ENCODE data around the gene GGT5.

The GGT5 gene

DNA sequence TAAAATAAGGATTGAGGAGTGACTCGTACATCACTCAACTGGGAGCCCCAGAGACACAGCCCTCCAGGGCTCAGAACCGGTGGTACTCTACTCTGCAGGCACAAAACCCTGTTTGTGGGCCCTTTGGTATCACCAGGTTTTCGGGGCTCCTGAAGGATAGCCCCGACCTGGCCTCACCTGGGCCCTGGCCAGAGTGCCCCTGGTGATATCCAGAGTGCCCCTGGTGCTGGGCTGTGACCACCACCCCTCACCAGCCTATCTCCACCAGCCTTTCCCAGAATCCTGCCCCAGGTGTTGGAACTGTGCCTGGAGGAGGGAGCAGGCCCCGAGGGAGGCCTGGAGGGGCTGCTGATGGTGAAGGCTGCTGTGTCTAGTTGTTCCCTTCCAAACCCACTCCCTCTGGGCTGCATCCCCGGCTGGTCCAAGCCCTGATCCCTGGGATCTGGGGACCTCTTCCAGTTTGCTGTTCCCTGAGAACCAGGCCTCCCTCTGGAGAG, 2.2 kb upstream of the GGT5 start:
- TF ChIP-seq FOXM1 (IDR thresholded peaks at IDR 0.05; ENCODE audit: borderline replicate concordance, low read depth) (no peak), RAD21 (IDR thresholded peaks at IDR 0.05; ENCODE audit: low read depth) (no peak), EP300 (IDR thresholded peaks at IDR 0.05; ENCODE audit: borderline replicate concordance) (no peak), EGR1 (IDR thresholded peaks at IDR 0.05) (no peak), CEBPB (IDR thresholded peaks at IDR 0.05) (no peak), TCF12 (IDR thresholded peaks at IDR 0.05; ENCODE audit: low read depth) (no peak), ZBTB7A (IDR thresholded peaks at IDR 0.05; ENCODE audit: low read depth) (no peak), YY1 (IDR thresholded peaks at IDR 0.05; ENCODE audit: low read depth) (no peak), CREB1 (IDR thresholded peaks at IDR 0.05; ENCODE audit: low read depth) (no peak), TEAD4 (IDR thresholded peaks at IDR 0.05) (no peak), TAF1 (IDR thresholded peaks at IDR 0.05; ENCODE audit: low read depth) (no peak), NFIC (IDR thresholded peaks at IDR 0.05) (no peak)
- TF ChIP-seq, protein P1, sequence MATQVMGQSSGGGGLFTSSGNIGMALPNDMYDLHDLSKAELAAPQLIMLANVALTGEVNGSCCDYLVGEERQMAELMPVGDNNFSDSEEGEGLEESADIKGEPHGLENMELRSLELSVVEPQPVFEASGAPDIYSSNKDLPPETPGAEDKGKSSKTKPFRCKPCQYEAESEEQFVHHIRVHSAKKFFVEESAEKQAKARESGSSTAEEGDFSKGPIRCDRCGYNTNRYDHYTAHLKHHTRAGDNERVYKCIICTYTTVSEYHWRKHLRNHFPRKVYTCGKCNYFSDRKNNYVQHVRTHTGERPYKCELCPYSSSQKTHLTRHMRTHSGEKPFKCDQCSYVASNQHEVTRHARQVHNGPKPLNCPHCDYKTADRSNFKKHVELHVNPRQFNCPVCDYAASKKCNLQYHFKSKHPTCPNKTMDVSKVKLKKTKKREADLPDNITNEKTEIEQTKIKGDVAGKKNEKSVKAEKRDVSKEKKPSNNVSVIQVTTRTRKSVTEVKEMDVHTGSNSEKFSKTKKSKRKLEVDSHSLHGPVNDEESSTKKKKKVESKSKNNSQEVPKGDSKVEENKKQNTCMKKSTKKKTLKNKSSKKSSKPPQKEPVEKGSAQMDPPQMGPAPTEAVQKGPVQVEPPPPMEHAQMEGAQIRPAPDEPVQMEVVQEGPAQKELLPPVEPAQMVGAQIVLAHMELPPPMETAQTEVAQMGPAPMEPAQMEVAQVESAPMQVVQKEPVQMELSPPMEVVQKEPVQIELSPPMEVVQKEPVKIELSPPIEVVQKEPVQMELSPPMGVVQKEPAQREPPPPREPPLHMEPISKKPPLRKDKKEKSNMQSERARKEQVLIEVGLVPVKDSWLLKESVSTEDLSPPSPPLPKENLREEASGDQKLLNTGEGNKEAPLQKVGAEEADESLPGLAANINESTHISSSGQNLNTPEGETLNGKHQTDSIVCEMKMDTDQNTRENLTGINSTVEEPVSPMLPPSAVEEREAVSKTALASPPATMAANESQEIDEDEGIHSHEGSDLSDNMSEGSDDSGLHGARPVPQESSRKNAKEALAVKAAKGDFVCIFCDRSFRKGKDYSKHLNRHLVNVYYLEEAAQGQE (IDR thresholded peaks at IDR 0.05; ENCODE audit: low read depth) = no peak
- TF ChIP-seq, protein P2, sequence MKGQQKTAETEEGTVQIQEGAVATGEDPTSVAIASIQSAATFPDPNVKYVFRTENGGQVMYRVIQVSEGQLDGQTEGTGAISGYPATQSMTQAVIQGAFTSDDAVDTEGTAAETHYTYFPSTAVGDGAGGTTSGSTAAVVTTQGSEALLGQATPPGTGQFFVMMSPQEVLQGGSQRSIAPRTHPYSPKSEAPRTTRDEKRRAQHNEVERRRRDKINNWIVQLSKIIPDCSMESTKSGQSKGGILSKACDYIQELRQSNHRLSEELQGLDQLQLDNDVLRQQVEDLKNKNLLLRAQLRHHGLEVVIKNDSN (IDR thresholded peaks at IDR 0.05) = no peak
- TF ChIP-seq, protein P3, sequence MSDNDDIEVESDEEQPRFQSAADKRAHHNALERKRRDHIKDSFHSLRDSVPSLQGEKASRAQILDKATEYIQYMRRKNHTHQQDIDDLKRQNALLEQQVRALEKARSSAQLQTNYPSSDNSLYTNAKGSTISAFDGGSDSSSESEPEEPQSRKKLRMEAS (IDR thresholded peaks at IDR 0.05) = no peak

DNA sequence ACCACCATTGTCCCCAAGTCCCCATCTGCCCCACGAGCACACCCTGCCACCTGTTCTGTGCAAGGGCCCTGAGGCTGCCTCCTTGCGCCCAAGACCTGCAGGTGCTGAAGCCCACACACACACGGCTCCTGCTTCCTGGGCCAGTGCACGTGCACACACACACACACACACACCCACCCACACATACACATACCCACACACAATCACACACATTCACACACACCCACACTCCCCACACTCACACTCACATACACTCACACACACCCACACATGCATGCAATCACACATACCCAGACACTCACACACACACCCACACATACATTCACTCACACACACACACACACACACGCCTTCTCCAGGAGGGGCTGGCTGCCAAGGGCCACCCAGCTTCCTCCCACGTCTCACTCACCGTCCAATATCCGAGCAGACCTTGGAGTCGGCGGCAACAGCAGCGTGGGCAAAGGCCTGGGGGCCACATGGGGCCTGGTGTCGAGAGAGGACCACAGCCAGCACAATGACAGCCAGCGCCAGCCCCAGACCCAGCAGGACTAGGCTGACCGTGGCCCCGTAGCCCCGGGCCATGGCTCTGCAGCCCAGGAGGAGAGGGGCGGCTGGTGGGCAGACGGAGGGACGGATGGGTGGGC, 616 bp downstream of the GGT5 start:
- TF ChIP-seq CEBPB (IDR thresholded peaks at IDR 0.05) (no peak), NFIC (IDR thresholded peaks at IDR 0.05) (no peak), ZBTB7A (IDR thresholded peaks at IDR 0.05; ENCODE audit: low read depth) (no peak), FOXM1 (IDR thresholded peaks at IDR 0.05; ENCODE audit: borderline replicate concordance, low read depth) (no peak), EGR1 (IDR thresholded peaks at IDR 0.05) (no peak), TAF1 (IDR thresholded peaks at IDR 0.05; ENCODE audit: low read depth) (no peak), RAD21 (IDR thresholded peaks at IDR 0.05; ENCODE audit: low read depth) (no peak), EP300 (IDR thresholded peaks at IDR 0.05; ENCODE audit: borderline replicate concordance) (no peak), TEAD4 (IDR thresholded peaks at IDR 0.05) (no peak), CREB1 (IDR thresholded peaks at IDR 0.05; ENCODE audit: low read depth) (no peak), TCF12 (IDR thresholded peaks at IDR 0.05; ENCODE audit: low read depth) (no peak)
- TF ChIP-seq, protein P2 (IDR thresholded peaks at IDR 0.05) = no peak
- TF ChIP-seq, protein P1 (IDR thresholded peaks at IDR 0.05; ENCODE audit: low read depth) = no peak
- TF ChIP-seq, protein P3 (IDR thresholded peaks at IDR 0.05) = no peak

DNA sequence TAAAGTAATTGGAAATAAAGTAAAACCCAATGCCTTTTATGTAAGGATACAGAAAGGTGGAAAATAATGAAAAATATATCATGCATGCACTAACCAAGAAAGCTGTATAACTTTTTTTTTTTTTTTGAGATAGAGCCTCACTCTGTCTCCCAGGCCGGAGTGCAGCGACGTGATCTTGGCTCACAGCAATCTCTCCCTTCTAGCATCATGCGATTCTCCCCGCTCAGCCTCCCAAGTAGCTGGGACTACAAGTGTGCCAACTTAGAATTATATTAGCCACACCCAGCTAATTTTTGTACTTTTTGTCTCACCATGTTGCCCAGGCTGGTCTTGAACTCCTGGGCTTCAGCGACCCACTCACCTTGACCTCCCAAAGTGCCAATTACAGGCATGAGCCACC, 4.5 kb downstream of the GGT5 start:
- TF ChIP-seq TAF1 (IDR thresholded peaks at IDR 0.05; ENCODE audit: low read depth) = no peak
- TF ChIP-seq, protein P3 (IDR thresholded peaks at IDR 0.05) = no peak
- TF ChIP-seq, protein P2 (IDR thresholded peaks at IDR 0.05) = no peak
- TF ChIP-seq NFIC (IDR thresholded peaks at IDR 0.05) = no peak
- no peak for TF ChIP-seq ZBTB7A (IDR thresholded peaks at IDR 0.05; ENCODE audit: low read depth)

DNA sequence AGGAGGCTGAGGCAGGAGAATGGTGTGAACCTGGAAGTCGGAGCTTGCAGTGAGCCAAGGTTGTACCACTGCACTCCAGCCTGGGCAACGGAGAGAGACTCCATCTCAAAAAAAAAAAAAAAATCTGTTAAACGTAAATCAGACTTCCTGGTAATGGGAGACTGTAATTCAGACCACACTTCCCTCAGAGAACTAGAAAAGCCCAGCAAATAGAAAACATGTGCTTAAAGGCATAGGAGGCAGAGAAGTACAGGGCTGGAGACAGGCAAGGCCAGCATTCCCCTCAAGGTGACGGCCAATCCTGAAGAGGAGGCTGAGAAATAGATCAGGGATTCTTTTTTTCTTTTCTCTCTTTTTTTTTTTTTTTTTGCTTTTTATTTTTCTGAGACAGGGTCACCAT, 8.2 kb downstream of the GGT5 start:
- TF ChIP-seq TAF1 (IDR thresholded peaks at IDR 0.05; ENCODE audit: low read depth) (no peak), EGR1 (IDR thresholded peaks at IDR 0.05) (no peak), EP300 (IDR thresholded peaks at IDR 0.05; ENCODE audit: borderline replicate concordance) (no peak), NFIC (IDR thresholded peaks at IDR 0.05) (no peak), ZBTB7A (IDR thresholded peaks at IDR 0.05; ENCODE audit: low read depth) (no peak)
- TF ChIP-seq, protein P3 (IDR thresholded peaks at IDR 0.05) = no peak
- TF ChIP-seq, protein P1 (IDR thresholded peaks at IDR 0.05; ENCODE audit: low read depth) = no peak

Measured in Ishikawa (cell line).